Breast epithelium (tissue), 4 donors: ENCODE results near the gene PASK. TPM values are rescaled to one million over a fixed set of nuclear protein-coding genes. Genes with fewer than 3 reads are reported as not detected.

Experiments used
- DNase-seq, 2 donors: peaks; one replicate each; pipeline ENCODE4 v3.0.0-alpha.2; 2019; ENCODE audit warnings: low spot score in 2 of 2
- H3K27ac ChIP-seq, 2 donors: fragments of 200-600 bp; sonication (generic) in 1 of 2; one replicate each; pipeline ENCODE4 v1.5.1; 2016 to 2019; ENCODE audit warnings: mild to moderate bottlenecking in 1 of 2
- H3K27me3 ChIP-seq, 2 donors: fragments of 200-600 bp; sonication (generic) in 1 of 2; one replicate each; pipeline versions ENCODE4 v1.5.1 to v1.6.0; 2017 to 2019; ENCODE audit warnings: control low read depth in 1 of 2, mild to moderate bottlenecking in 1 of 2
- H3K36me3 ChIP-seq: fragments of 200-600 bp; one replicate; pipeline ENCODE4 v1.5.1; 2019
- H3K4me1 ChIP-seq, 2 donors: fragments of 200-600 bp; sonication (generic); one replicate each; pipeline ENCODE4 v1.5.1; 2016 to 2019; ENCODE audit warnings: control low read depth in 1 of 2
- H3K4me3 ChIP-seq, 3 donors: fragments of 200-600 bp; sonication (generic); 1 replicate in 2 of 3; 2 replicates in 1 of 3; pipeline ENCODE4 v1.5.1; 2016 to 2019; ENCODE audit warnings: mild to moderate bottlenecking in 3 of 3, moderate library complexity in 2 of 3
- H3K9me3 ChIP-seq, 2 donors: fragments of 200-600 bp; sonication (generic) in 1 of 2; one replicate each; pipeline ENCODE4 v1.5.1; 2016 to 2019; ENCODE audit warnings: control low read depth in 1 of 2
- CTCF ChIP-seq, 3 donors: fragments of 450-650 bp; IDR thresholded peaks; one replicate each; pipeline ENCODE4 v1.5.1; 2016 to 2017; ENCODE audit warnings: antibody characterized with exemption in 3 of 3, mild to moderate bottlenecking in 3 of 3, moderate library complexity in 3 of 3
- POLR2A ChIP-seq: fragments of 450-650 bp; IDR thresholded peaks from one replicate; pipeline ENCODE4 v1.6.1; 2016; ENCODE audit warnings: antibody characterized with exemption, mild to moderate bottlenecking, moderate library complexity
- POLR2AphosphoS5 ChIP-seq, 3 donors: sonication (generic); formaldehyde crosslinking; IDR thresholded peaks; one replicate each; pipeline ENCODE4 v1.6.1; 2017; ENCODE audit warnings: antibody characterized with exemption in 3 of 3
- intact Hi-C: fragments of 100-400 bp; cut with DNase I; formaldehyde crosslinking; loops from one replicate; pipeline ENCODE4 v1.15.1; 2023; ENCODE audit warnings: low total_unique reads
- total RNA-seq, 3 donors: library from RNA; depleted of rRNA; stranded (reverse); fragments of >200 nt; gene quantifications; one replicate each; pipeline ENCODE4 v1.1.0, GENCODE V29; 2016

The PASK gene
- total RNA-seq, 3 donors from 2014 or later: 4.3 to 7.3 (median 6.6) TPM

GRCh38 chr2:241137276-241138190, 11.7 kb downstream of the PASK start:
- no peaks in the 10 kb centered on the region for H3K4me1 ChIP-seq
- H3K27ac ChIP-seq: no peak overlapping the region
- intact Hi-C loops: no loop called here
- no peak overlapping the region for H3K4me3 ChIP-seq
- H3K27me3 ChIP-seq: no peaks in the 10 kb centered on the region
- TF ChIP-seq POLR2AphosphoS5 (IDR thresholded peaks at IDR 0.05) (no peak), POLR2A (no peak), CTCF (IDR thresholded peaks at IDR 0.05) (no peak)
- no peaks in the 10 kb centered on the region for H3K36me3 ChIP-seq
- no peaks in the 10 kb centered on the region for H3K9me3 ChIP-seq
- no peak for DNase-seq

- Histone ChIP-seq H3K4me3 (no peak overlapping the region), H3K27me3 (no peaks in the 10 kb centered on the region), H3K9me3 (no peaks in the 10 kb centered on the region), H3K27ac (no peak overlapping the region), H3K36me3 (no peaks in the 10 kb centered on the region), H3K4me1 (no peaks in the 10 kb centered on the region)
- intact Hi-C loops: no loop called here
- TF ChIP-seq POLR2AphosphoS5 (IDR thresholded peaks at IDR 0.05) (no peak), POLR2A (no peak), CTCF (IDR thresholded peaks at IDR 0.05) (no peak)
- no peak for DNase-seq
Measured at GRCh38 chr2:241136661-241137260, 12.5 kb downstream of the PASK start.

GRCh38 chr2:241136191-241136590, 13.1 kb downstream of the PASK start:
- Histone ChIP-seq H3K27me3 (no peaks in the 10 kb centered on the region), H3K4me1 (no peaks in the 10 kb centered on the region), H3K4me3 (no peak overlapping the region), H3K27ac (no peak overlapping the region), H3K9me3 (no peaks in the 10 kb centered on the region), H3K36me3 (no peaks in the 10 kb centered on the region)
- intact Hi-C loops: no loop called here
- no peak for DNase-seq
- TF ChIP-seq POLR2A: no peak
- no peak for TF ChIP-seq POLR2AphosphoS5 (IDR thresholded peaks at IDR 0.05)
- TF ChIP-seq CTCF (IDR thresholded peaks at IDR 0.05): no peak

GRCh38 chr2:241135737-241136136, 13.5 kb downstream of the PASK start:
- Histone ChIP-seq H3K4me3 (no peak overlapping the region), H3K36me3 (no peaks in the 10 kb centered on the region), H3K4me1 (no peaks in the 10 kb centered on the region), H3K27me3 (no peaks in the 10 kb centered on the region), H3K27ac (no peak overlapping the region), H3K9me3 (no peaks in the 10 kb centered on the region)
- intact Hi-C loops: no loop called here
- TF ChIP-seq POLR2A (no peak), POLR2AphosphoS5 (IDR thresholded peaks at IDR 0.05) (no peak), CTCF (IDR thresholded peaks at IDR 0.05) (no peak)
- no peak for DNase-seq

GRCh38 chr2:241134711-241135110, 14.6 kb downstream of the PASK start:
- no peak for DNase-seq
- no peaks in the 10 kb centered on the region for H3K4me1 ChIP-seq
- H3K36me3 ChIP-seq: no peaks in the 10 kb centered on the region
- H3K9me3 ChIP-seq: no peaks in the 10 kb centered on the region
- no peaks in the 10 kb centered on the region for H3K27me3 ChIP-seq
- intact Hi-C loops: no loop called here
- no peak overlapping the region for H3K27ac ChIP-seq
- H3K4me3 ChIP-seq: no peak overlapping the region
- no peak for TF ChIP-seq POLR2A
- TF ChIP-seq CTCF (IDR thresholded peaks at IDR 0.05): no peak
- TF ChIP-seq POLR2AphosphoS5 (IDR thresholded peaks at IDR 0.05): no peak
